Measurements from ENCODE around the gene KIF5C. TPM values are rescaled to one million over a fixed set of nuclear protein-coding genes. Genes with fewer than 3 reads are reported as not detected.

The KIF5C gene
- polyA plus RNA-seq, 1 donor (not counting 4 experiments of a cell fraction or from before 2014, with no cell fraction given), result 0.03 TPM

- Histone ChIP-seq H2AFZ (ENCODE audit: control insufficient read depth, low read length) (no peak overlapping the region), H3K9me1 (ENCODE audit: control insufficient read depth, extremely low read depth, insufficient read depth, low read length) (no peaks in the 10 kb centered on the region), H3K4me1 (ENCODE audit: control insufficient read depth, extremely low read depth, insufficient read depth, low read length) (no peaks in the 10 kb centered on the region), H3K27me3 (ENCODE audit: control insufficient read depth, extremely low read depth, insufficient read depth, low read length) (peaks cover 4% of the 10 kb centered on the region), H3K36me3 (ENCODE audit: control insufficient read depth in 2 of 2, extremely low read depth in 1 of 2, insufficient read depth in 2 of 2, low read length in 2 of 2) (no peaks in the 10 kb centered on the region), H3K79me2 (ENCODE audit: control insufficient read depth, insufficient read depth, low read length) (no peaks in the 10 kb centered on the region), H3K9me3 (ENCODE audit: control insufficient read depth, low read depth, low read length) (no peaks in the 10 kb centered on the region), H3K4me3 (ENCODE audit: control insufficient read depth in 2 of 3, extremely low read depth in 1 of 3, insufficient read depth in 2 of 3, low read depth in 1 of 3, low read length in 3 of 3) (no peak overlapping the region), H4K20me1 (ENCODE audit: control insufficient read depth, extremely low read depth, insufficient read depth, low read length) (no peaks in the 10 kb centered on the region), H3K27ac (ENCODE audit: control insufficient read depth, insufficient read depth, low read length) (no peak overlapping the region), H3K9ac (ENCODE audit: control insufficient read depth, extremely low read depth, insufficient read depth, low read length) (no peak overlapping the region), H3K4me2 (ENCODE audit: control insufficient read depth, extremely low read depth, insufficient read depth, low read depth, low read length) (no peak overlapping the region)
- dilution Hi-C loops (cut with MboI; ENCODE audit: extremely low pct_ligation_motif_present, low sequenced_read_pairs), result no loop called here
- DNase-seq (ENCODE audit: low read depth, low spot score) (no peak), FAIRE-seq (no peak)
- no peak for TF ChIP-seq EZH2 (IDR thresholded peaks at IDR 0.05; ENCODE audit: low read length)
- TF ChIP-seq CTCF (optimal IDR thresholded peaks at IDR 0.05 in 1 of 3, IDR thresholded peaks at IDR 0.05 in 1 of 3, conservative IDR thresholded peaks at IDR 0.05 in 1 of 3; ENCODE audit: extremely low read depth in 1 of 3, insufficient read depth in 2 of 3, low read length in 3 of 3), result no peak
Measured at GRCh38 chr2:149015501-149015900, 140.5 kb downstream of the KIF5C start.

- no peaks in the 10 kb centered on the region for H4K20me1 ChIP-seq (ENCODE audit: control insufficient read depth, extremely low read depth, insufficient read depth, low read length)
- TF ChIP-seq CTCF (optimal IDR thresholded peaks at IDR 0.05 in 1 of 3, IDR thresholded peaks at IDR 0.05 in 1 of 3, conservative IDR thresholded peaks at IDR 0.05 in 1 of 3; ENCODE audit: extremely low read depth in 1 of 3, insufficient read depth in 2 of 3, low read length in 3 of 3) (no peak), EZH2 (IDR thresholded peaks at IDR 0.05; ENCODE audit: low read length) (no peak)
- DNase-seq (ENCODE audit: low read depth, low spot score), result no peak
- H3K4me2 ChIP-seq (ENCODE audit: control insufficient read depth, extremely low read depth, insufficient read depth, low read depth, low read length), result no peak overlapping the region
- no peak overlapping the region for H3K4me3 ChIP-seq (ENCODE audit: control insufficient read depth in 2 of 3, extremely low read depth in 1 of 3, insufficient read depth in 2 of 3, low read depth in 1 of 3, low read length in 3 of 3)
- H3K36me3 ChIP-seq (ENCODE audit: control insufficient read depth in 2 of 2, extremely low read depth in 1 of 2, insufficient read depth in 2 of 2, low read length in 2 of 2), result no peaks in the 10 kb centered on the region
- dilution Hi-C loops (cut with MboI; ENCODE audit: extremely low pct_ligation_motif_present, low sequenced_read_pairs), result no loop called here
- no peaks in the 10 kb centered on the region for H3K9me3 ChIP-seq (ENCODE audit: control insufficient read depth, low read depth, low read length)
- no peaks in the 10 kb centered on the region for H3K79me2 ChIP-seq (ENCODE audit: control insufficient read depth, insufficient read depth, low read length)
- H3K27ac ChIP-seq (ENCODE audit: control insufficient read depth, insufficient read depth, low read length), result no peak overlapping the region
- no peak overlapping the region for H2AFZ ChIP-seq (ENCODE audit: control insufficient read depth, low read length)
- no peaks in the 10 kb centered on the region for H3K4me1 ChIP-seq (ENCODE audit: control insufficient read depth, extremely low read depth, insufficient read depth, low read length)
- peaks cover 4% of the 10 kb centered on the region for H3K27me3 ChIP-seq (ENCODE audit: control insufficient read depth, extremely low read depth, insufficient read depth, low read length)
- no peaks in the 10 kb centered on the region for H3K9me1 ChIP-seq (ENCODE audit: control insufficient read depth, extremely low read depth, insufficient read depth, low read length)
- no peak for FAIRE-seq
- no peak overlapping the region for H3K9ac ChIP-seq (ENCODE audit: control insufficient read depth, extremely low read depth, insufficient read depth, low read length)
Measured at GRCh38 chr2:149015926-149016563, 141.0 kb downstream of the KIF5C start.
